Stomach (tissue), 9 donors: Measurements from ENCODE around the gene HDLBP. TPM values are rescaled to one million over a fixed set of nuclear protein-coding genes. Genes with fewer than 3 reads are reported as not detected.

Experiments used
- DNase-seq, 2 donors: peaks; one replicate each; pipeline versions ENCODE4 v3.0.0 to v3.0.0-alpha.2; 2013 to 2019
- H3K27ac ChIP-seq, 5 donors: fragments of 200-600 bp in 4 of 5; sonication (generic) in 4 of 5; one replicate each; pipeline ENCODE4 v1.5.1; 2013 to 2019; ENCODE audit warnings: mild to moderate bottlenecking in 1 of 5, moderate library complexity in 1 of 5
- H3K27me3 ChIP-seq, 3 donors: fragments of 200-600 bp; sonication (generic); one replicate each; pipeline ENCODE4 v1.5.1; 2017 to 2019; ENCODE audit warnings: mixed run types in 1 of 3
- H3K36me3 ChIP-seq, 4 donors: fragments of 200-600 bp; sonication (generic); 1 replicate in 3 of 4; 2 replicates in 1 of 4; pipeline ENCODE4 v1.5.1; 2016 to 2019
- H3K4me1 ChIP-seq, 4 donors: fragments of 200-600 bp; sonication (generic); one replicate each; pipeline ENCODE4 v1.5.1; 2016 to 2019
- H3K4me3 ChIP-seq, 4 donors: fragments of 200-600 bp; sonication (generic) in 3 of 4; one replicate each; pipeline ENCODE4 v1.5.1; 2016 to 2019; ENCODE audit warnings: mild to moderate bottlenecking in 1 of 4
- H3K9me3 ChIP-seq, 4 donors: fragments of 200-600 bp; sonication (generic); one replicate each; pipeline ENCODE4 v1.5.1; 2016 to 2019
- EP300 ChIP-seq: sonication (generic); formaldehyde crosslinking; IDR thresholded peaks from one replicate; pipeline ENCODE4 v1.6.1; 2017; ENCODE audit warnings: antibody characterized with exemption
- POLR2A ChIP-seq, 4 donors: fragments of 450-650 bp; IDR thresholded peaks; one replicate each; pipeline ENCODE4 v1.6.1; 2016; ENCODE audit warnings: antibody characterized with exemption in 4 of 4, control low read depth in 2 of 4, mild to moderate bottlenecking in 1 of 4, moderate library complexity in 1 of 4
- POLR2AphosphoS5 ChIP-seq, 3 donors: sonication (generic); formaldehyde crosslinking; IDR thresholded peaks; one replicate each; pipeline ENCODE4 v1.6.1; 2016; ENCODE audit warnings: antibody characterized with exemption in 3 of 3
- WGBS, 5 donors: extraction: QIAGEN DNeasy Blood & Tissue Kit in 3 of 5; methylation state at CpG; one replicate each; pipeline versions ENCODE4 v1.1.5 to v1.1.7; 2013 to 2018; 5-methylcytosine and 5-hydroxymethylcytosine counted together
- intact Hi-C: fragments of 100-400 bp; cut with DNase I; formaldehyde crosslinking; loops from one replicate; pipeline ENCODE4 v1.15.1; 2023; ENCODE audit warnings: low total_unique reads
- polyA plus RNA-seq, 3 donors: library from polyadenylated mRNA; stranded (reverse); fragments of 200-250 nt; gene quantifications; one replicate each; pipeline ENCODE4 v1.2.3, GENCODE V29; 2013
- total RNA-seq, 5 donors: library from RNA; depleted of rRNA; stranded (reverse); fragments of >200 nt; gene quantifications; one replicate each; pipeline versions ENCODE4 v1.1.0 to v1.2.3, GENCODE V29; 2014 to 2016
- TF ChIP-seq, protein P1 (sequence below), 7 experiments: fragments of 450-650 bp in 4 of 7; fragments of 200-600 bp in 3 of 7; sonication (generic) in 3 of 7; IDR thresholded peaks; one replicate each; pipeline ENCODE4 v1.5.1; 2016 to 2019; ENCODE audit warnings: antibody characterized with exemption in 7 of 7, control low read depth in 2 of 7, mild to moderate bottlenecking in 1 of 7
- donor health status: healthy with polysubstance abuse.
- donor health status: Bipolar disorder and iron deficiency.
- donor health status: healthy.

HDLBP gene
- total and polyA plus RNA-seq, 8 donors = 171 to 752 (median 397) TPM

DNA sequence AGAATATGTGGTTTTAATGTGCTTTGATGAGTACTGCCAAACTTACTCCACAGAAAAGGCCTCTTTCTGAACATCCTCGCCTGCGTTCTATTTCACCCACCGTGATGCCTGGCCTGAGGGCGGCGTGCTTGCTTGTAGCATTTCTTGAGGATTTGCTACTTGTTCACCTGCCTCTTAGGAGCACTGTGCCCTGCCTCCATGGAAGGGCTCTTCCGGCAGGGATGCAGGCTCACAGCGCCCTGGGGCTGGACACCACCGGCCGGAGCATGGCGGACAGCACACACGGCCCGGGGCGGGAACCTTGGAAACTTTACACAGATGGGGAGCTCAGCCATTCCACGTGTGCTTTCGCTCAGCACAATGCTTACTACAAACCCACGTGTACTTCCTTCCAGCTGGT, 89.9 kb downstream of the HDLBP start:
- Histone ChIP-seq H3K4me3 (no peak overlapping the region), H3K27ac (no peak overlapping the region), H3K9me3 (no peaks in the 10 kb centered on the region), H3K27me3 (no peaks in the 10 kb centered on the region), H3K36me3 (peaks cover 34 to 58% (median 55%) of the 10 kb centered on the region in 4 donors), H3K4me1 (peaks cover 7 to 20% (median 12%) of the 10 kb centered on the region in 4 donors)
- DNase-seq = no peak
- 83 to 92% (median 87%) methylated on average over 16 of the region's 16 CpGs for WGBS, 5 donors
- intact Hi-C loops = no loop called here
- TF ChIP-seq, protein P1, sequence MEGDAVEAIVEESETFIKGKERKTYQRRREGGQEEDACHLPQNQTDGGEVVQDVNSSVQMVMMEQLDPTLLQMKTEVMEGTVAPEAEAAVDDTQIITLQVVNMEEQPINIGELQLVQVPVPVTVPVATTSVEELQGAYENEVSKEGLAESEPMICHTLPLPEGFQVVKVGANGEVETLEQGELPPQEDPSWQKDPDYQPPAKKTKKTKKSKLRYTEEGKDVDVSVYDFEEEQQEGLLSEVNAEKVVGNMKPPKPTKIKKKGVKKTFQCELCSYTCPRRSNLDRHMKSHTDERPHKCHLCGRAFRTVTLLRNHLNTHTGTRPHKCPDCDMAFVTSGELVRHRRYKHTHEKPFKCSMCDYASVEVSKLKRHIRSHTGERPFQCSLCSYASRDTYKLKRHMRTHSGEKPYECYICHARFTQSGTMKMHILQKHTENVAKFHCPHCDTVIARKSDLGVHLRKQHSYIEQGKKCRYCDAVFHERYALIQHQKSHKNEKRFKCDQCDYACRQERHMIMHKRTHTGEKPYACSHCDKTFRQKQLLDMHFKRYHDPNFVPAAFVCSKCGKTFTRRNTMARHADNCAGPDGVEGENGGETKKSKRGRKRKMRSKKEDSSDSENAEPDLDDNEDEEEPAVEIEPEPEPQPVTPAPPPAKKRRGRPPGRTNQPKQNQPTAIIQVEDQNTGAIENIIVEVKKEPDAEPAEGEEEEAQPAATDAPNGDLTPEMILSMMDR (IDR thresholded peaks at IDR 0.05) = no peak
- TF ChIP-seq POLR2A (IDR thresholded peaks at IDR 0.05) = no peak
- no peak for TF ChIP-seq EP300
- TF ChIP-seq POLR2AphosphoS5 (IDR thresholded peaks at IDR 0.05) = no peak

DNA sequence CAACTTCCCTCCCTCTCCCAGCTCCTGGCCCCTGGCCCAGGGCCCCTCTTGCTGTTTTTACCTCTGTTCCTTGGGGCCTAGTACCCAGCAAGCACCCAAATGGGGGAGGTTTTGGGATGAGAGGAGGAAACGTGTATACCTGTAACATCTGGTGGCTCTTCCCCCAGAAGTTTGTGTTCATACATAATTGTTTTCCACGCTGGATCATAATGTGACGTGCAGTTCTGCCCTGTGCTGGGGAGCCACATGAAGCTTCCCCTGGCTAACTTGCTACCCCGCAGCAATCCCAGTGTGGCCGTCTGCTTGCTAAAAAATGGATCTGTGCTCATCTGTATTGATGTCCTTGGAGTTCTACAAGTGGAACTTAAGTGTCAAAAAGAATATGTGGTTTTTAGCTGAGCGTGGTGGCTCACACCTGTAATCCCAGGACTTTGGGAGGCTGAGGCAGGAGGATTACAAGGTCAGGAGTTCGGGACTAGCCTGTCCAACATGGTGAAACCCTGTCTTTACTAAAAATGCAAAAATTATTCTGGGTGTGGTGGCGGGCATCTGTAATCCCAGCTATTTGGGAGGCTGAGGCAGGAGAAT, 90.5 kb downstream of the HDLBP start:
- Histone ChIP-seq H3K27ac (no peak overlapping the region), H3K9me3 (no peaks in the 10 kb centered on the region), H3K4me1 (peaks cover 7 to 20% (median 12%) of the 10 kb centered on the region in 4 donors), H3K27me3 (no peaks in the 10 kb centered on the region), H3K4me3 (no peak overlapping the region), H3K36me3 (peaks cover 28 to 52% (median 49%) of the 10 kb centered on the region in 4 donors)
- TF ChIP-seq EP300 = no peak
- TF ChIP-seq POLR2AphosphoS5 (IDR thresholded peaks at IDR 0.05) = no peak
- TF ChIP-seq POLR2A (IDR thresholded peaks at IDR 0.05) = no peak
- TF ChIP-seq, protein P1 (IDR thresholded peaks at IDR 0.05) = no peak
- intact Hi-C loops = no loop called here
- WGBS, 5 donors = 69 to 85% (median 81%) methylated on average over 8 of the region's 8 CpGs
- no peak for DNase-seq

DNA sequence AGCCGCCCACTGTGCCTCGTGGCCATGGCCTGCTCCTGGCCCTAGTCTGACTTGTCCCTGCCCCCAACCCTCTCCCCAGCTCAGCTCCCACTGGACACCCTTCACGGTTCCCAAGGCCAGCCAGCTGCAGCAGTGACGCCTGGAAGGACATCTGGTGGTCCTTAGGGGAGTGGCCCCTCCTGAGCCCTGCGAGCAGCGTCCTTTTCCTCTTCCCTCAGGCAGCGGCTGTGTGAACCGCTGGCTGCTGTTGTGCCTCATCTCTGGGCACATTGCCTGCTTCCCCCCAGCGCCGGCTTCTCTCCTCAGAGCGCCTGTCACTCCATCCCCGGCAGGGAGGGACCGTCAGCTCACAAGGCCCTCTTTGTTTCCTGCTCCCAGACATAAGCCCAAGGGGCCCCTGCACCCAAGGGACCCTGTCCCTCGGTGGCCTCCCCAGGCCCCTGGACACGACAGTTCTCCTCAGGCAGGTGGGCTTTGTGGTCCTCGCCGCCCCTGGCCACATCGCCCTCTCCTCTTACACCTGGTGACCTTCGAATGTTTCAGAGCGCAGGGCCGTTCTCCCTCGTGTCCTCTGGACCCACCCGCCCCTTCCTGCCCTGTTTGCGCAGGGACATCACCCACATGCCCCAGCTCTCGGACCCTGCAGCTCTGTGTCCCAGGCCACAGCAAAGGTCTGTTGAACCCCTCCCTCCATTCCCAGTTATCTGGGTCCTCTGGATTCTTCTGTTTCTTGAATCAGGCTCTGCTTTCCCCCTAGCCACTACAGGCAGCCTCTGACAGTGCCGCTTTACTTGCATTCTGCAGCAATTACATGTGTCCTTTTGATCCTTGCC, 91.2 kb downstream of the HDLBP start:
- Histone ChIP-seq H3K9me3 (no peaks in the 10 kb centered on the region), H3K27ac (peak overlapping the region in 1 of 5 donors; percentile 17), H3K36me3 (peaks cover 21 to 44% (median 42%) of the 10 kb centered on the region in 4 donors), H3K27me3 (no peaks in the 10 kb centered on the region), H3K4me3 (no peak overlapping the region), H3K4me1 (peaks cover 7 to 21% (median 15%) of the 10 kb centered on the region in 4 donors)
- 27 to 42% (median 34%) methylated on average over 23 to 26 of the region's 26 CpGs for WGBS, 5 donors
- TF ChIP-seq, protein P1 (IDR thresholded peaks at IDR 0.05) = no peak
- no peak for TF ChIP-seq EP300
- no peak for TF ChIP-seq POLR2AphosphoS5 (IDR thresholded peaks at IDR 0.05)
- TF ChIP-seq POLR2A (IDR thresholded peaks at IDR 0.05) = no peak
- intact Hi-C loops = no loop called here
- peak in 1 of 2 donors; percentile 79 for DNase-seq

DNA sequence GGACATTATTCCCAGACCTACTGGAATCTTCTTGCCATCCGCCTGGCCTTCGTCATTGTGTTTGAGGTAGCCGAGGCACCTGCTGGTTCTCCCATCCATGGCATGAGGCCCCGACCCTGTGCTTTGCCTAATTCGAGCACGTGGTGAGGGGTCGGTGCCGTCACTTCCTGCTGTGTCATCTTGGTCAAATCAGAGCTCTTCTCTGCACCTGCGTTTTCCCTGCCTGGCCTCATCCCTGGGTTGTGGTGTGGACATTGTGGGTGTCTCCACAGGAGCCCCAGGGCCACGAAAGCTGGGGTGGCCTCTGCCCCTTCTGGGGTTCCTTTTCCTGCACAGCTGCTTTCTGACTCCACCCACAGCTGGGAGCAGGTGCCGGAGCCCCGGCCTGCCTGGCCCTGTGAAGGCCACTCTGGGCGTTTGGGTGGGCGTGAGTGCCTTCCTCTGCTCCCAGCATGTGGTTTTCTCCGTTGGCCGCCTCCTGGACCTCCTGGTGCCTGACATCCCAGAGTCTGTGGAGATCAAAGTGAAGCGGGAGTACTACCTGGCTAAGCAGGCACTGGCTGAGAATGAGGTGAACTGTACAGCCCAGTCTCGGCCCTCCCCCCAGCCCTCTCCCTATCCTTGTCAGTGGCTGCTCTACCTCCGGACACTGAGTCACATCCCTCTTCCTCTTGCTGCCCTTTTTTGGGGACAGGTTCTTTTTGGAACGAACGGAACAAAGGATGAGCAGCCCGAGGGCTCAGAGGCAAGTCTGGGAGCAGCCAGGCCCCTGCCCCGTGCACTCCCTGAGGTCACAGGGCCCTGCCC, 92.1 kb downstream of the HDLBP start:
- intact Hi-C loops = no loop called here
- Histone ChIP-seq H3K4me1 (peaks cover 13 to 29% (median 23%) of the 10 kb centered on the region in 4 donors), H3K27me3 (no peaks in the 10 kb centered on the region), H3K9me3 (no peaks in the 10 kb centered on the region), H3K36me3 (peaks cover 12 to 36% (median 34%) of the 10 kb centered on the region in 4 donors), H3K4me3 (no peak overlapping the region), H3K27ac (peak overlapping the region in 1 of 5 donors; percentile 17)
- no peak for TF ChIP-seq POLR2AphosphoS5 (IDR thresholded peaks at IDR 0.05)
- TF ChIP-seq, protein P1 (IDR thresholded peaks at IDR 0.05) = no peak
- TF ChIP-seq EP300 = no peak
- no peak for TF ChIP-seq POLR2A (IDR thresholded peaks at IDR 0.05)
- no peak for DNase-seq
- WGBS, 5 donors = 45 to 59% (median 45%) methylated on average over 17 to 23 of the region's 23 CpGs
